Measurements from ENCODE around the gene IGLL1.
"Not testable (repeated sequence)": the region's sequence is repeated elsewhere in the genome, so short reads cannot be mapped to it uniquely, and the experiment has no call there.

IGLL1 gene

GRCh38 chr22:23564276-23564675 is 15.8 kb downstream of the IGLL1 start:
- in situ Hi-C loops (cut with MboI; ENCODE audit: low sequenced_read_pairs), result no loop called here

GRCh38 chr22:23563111-23563510 is 17.0 kb downstream of the IGLL1 start:
- in situ Hi-C loops (cut with MboI; ENCODE audit: low sequenced_read_pairs), result no loop called here

- in situ Hi-C loops (cut with MboI; ENCODE audit: low sequenced_read_pairs), result no loop called here
Observed at GRCh38 chr22:23562186-23562585, 17.9 kb downstream of the IGLL1 start.

GRCh38 chr22:23561025-23561510 is 19.0 kb downstream of the IGLL1 start:
- in situ Hi-C loops (cut with MboI; ENCODE audit: low sequenced_read_pairs), result not testable (repeated sequence)

GRCh38 chr22:23560215-23560614 is 19.9 kb downstream of the IGLL1 start:
- in situ Hi-C loops (cut with MboI; ENCODE audit: low sequenced_read_pairs), result not testable (repeated sequence)

GRCh38 chr22:23557467-23557866 is 22.6 kb downstream of the IGLL1 start:
- in situ Hi-C loops (cut with MboI; ENCODE audit: low sequenced_read_pairs), result no loop called here

- in situ Hi-C loops (cut with MboI; ENCODE audit: low sequenced_read_pairs), result no loop called here
Observed at GRCh38 chr22:23557036-23557435, 23.1 kb downstream of the IGLL1 start.

- in situ Hi-C loops (cut with MboI; ENCODE audit: low sequenced_read_pairs), result no loop called here
Observed at GRCh38 chr22:23556026-23556620, 24.0 kb downstream of the IGLL1 start.

- in situ Hi-C loops (cut with MboI; ENCODE audit: low sequenced_read_pairs), result no loop called here
Observed at GRCh38 chr22:23555118-23555517, 25.0 kb downstream of the IGLL1 start.

- in situ Hi-C loops (cut with MboI; ENCODE audit: low sequenced_read_pairs), result no loop called here
Observed at GRCh38 chr22:23553924-23554870, 25.9 kb downstream of the IGLL1 start.

- in situ Hi-C loops (cut with MboI; ENCODE audit: low sequenced_read_pairs), result no loop called here
Observed at GRCh38 chr22:23553438-23553837, 26.7 kb downstream of the IGLL1 start.

GRCh38 chr22:23552573-23552972 is 27.5 kb downstream of the IGLL1 start:
- in situ Hi-C loops (cut with MboI; ENCODE audit: low sequenced_read_pairs), result no loop called here

GRCh38 chr22:23551385-23551784 is 28.7 kb downstream of the IGLL1 start:
- in situ Hi-C loops (cut with MboI; ENCODE audit: low sequenced_read_pairs), result no loop called here

- in situ Hi-C loops (cut with MboI; ENCODE audit: low sequenced_read_pairs), result no loop called here
Observed at GRCh38 chr22:23550049-23550650, 29.9 kb downstream of the IGLL1 start.

GRCh38 chr22:23549198-23549595 is 30.9 kb downstream of the IGLL1 start:
- in situ Hi-C loops (cut with MboI; ENCODE audit: low sequenced_read_pairs), result no loop called here

GRCh38 chr22:23548501-23549197 is 31.4 kb downstream of the IGLL1 start:
- in situ Hi-C loops (cut with MboI; ENCODE audit: low sequenced_read_pairs), result no loop called here

GRCh38 chr22:23547818-23548500 is 32.1 kb downstream of the IGLL1 start:
- in situ Hi-C loops (cut with MboI; ENCODE audit: low sequenced_read_pairs), result no loop called here

- in situ Hi-C loops (cut with MboI; ENCODE audit: low sequenced_read_pairs), result not testable (repeated sequence)
Observed at GRCh38 chr22:23547382-23547781, 32.7 kb downstream of the IGLL1 start.

- in situ Hi-C loops (cut with MboI; ENCODE audit: low sequenced_read_pairs), result no loop called here
Observed at GRCh38 chr22:23544852-23545251, 35.2 kb downstream of the IGLL1 start.

GRCh38 chr22:23543506-23544000 is 36.5 kb downstream of the IGLL1 start:
- in situ Hi-C loops (cut with MboI; ENCODE audit: low sequenced_read_pairs), result not testable (repeated sequence)

Measured in hTERT RPE-1 (cell line).